MM.1S (cell line): ENCODE results near the gene SYT3.

Experiments used
- DNase-seq: peaks from one replicate; pipeline ENCODE4 v3.0.0-alpha.2; 2015
- H2AFZ ChIP-seq: fragments of 300-600 bp; sonication (generic); 2 replicates; pipeline ENCODE4 v1.6.0; 2016; ENCODE audit warnings: antibody characterized with exemption, low read length
- H3F3A ChIP-seq: fragments of 300-600 bp; sonication (generic); 2 replicates; pipeline ENCODE4 v1.6.1; 2016; ENCODE audit warnings: mild to moderate bottlenecking, antibody characterized with exemption, low read length, moderate library complexity, mixed read lengths; ENCODE audit not compliant: insufficient read depth
- H3K27ac ChIP-seq: fragments of 300-600 bp; sonication (generic); 2 replicates; pipeline ENCODE4 v1.5.1; 2016; ENCODE audit warnings: mild to moderate bottlenecking, low read length
- H3K27me3 ChIP-seq: fragments of 300-600 bp; sonication (generic); replicated peaks from 2 replicates; pipeline ENCODE4 v1.6.0; 2016; ENCODE audit warnings: low read length; ENCODE audit not compliant: insufficient read depth
- H3K36me3 ChIP-seq: fragments of 300-600 bp; sonication (generic); replicated peaks from 2 replicates; pipeline ENCODE4 v1.6.1; 2016; ENCODE audit warnings: mild to moderate bottlenecking, low read length, mixed read lengths; ENCODE audit not compliant: insufficient read depth
- H3K4me1 ChIP-seq: fragments of 300-600 bp; sonication (generic); 2 replicates; pipeline ENCODE4 v1.6.1; 2016; ENCODE audit warnings: low read length, mixed read lengths
- H3K4me2 ChIP-seq: fragments of 300-600 bp; sonication (generic); 2 replicates; pipeline ENCODE4 v1.6.0; 2016; ENCODE audit warnings: low read depth, low read length
- H3K4me3 ChIP-seq: fragments of 300-600 bp; sonication (generic); 2 replicates; pipeline ENCODE4 v1.5.1; 2016; ENCODE audit warnings: low read length, mixed read lengths
- H3K79me2 ChIP-seq: fragments of 300-600 bp; sonication (generic); 2 replicates; pipeline ENCODE4 v1.6.1; 2016; ENCODE audit warnings: mixed run types, low read length, mixed read lengths
- H3K9ac ChIP-seq: fragments of 300-600 bp; sonication (generic); 2 replicates; pipeline ENCODE4 v1.6.1; 2016; ENCODE audit warnings: low read length, mixed read lengths
- H3K9me2 ChIP-seq: fragments of 300-600 bp; sonication (generic); replicated peaks from 2 replicates; pipeline ENCODE4 v1.6.1; 2016; ENCODE audit warnings: mild to moderate bottlenecking, low read length, mixed read lengths; ENCODE audit not compliant: insufficient read depth
- H3K9me3 ChIP-seq: fragments of 300-600 bp; sonication (generic); replicated peaks from 2 replicates; pipeline ENCODE4 v1.6.1; 2016; ENCODE audit warnings: mild to moderate bottlenecking, low read length, mixed read lengths; ENCODE audit not compliant: insufficient read depth
- H4K20me1 ChIP-seq: fragments of 300-600 bp; sonication (generic); 2 replicates; pipeline ENCODE4 v1.6.1; 2016; ENCODE audit warnings: mild to moderate bottlenecking, low read length, moderate library complexity, mixed read lengths; ENCODE audit not compliant: insufficient read depth
- EZH2 ChIP-seq: fragments of 300-600 bp; sonication (generic); optimal IDR thresholded peaks from 2 replicates; pipeline ENCODE3; 2017; ENCODE audit warnings: low read depth, mild to moderate bottlenecking, antibody characterized with exemption, low read length, mixed read lengths
- EZH2phosphoT487 ChIP-seq: fragments of 300-600 bp; sonication (generic); IDR thresholded peaks from 2 replicates; pipeline ENCODE4 v1.6.1; 2018; ENCODE audit warnings: antibody characterized with exemption, low read length
- TF ChIP-seq, protein P1 (sequence below): fragments of 300-600 bp; sonication (generic); IDR thresholded peaks from 2 replicates; pipeline ENCODE4 v1.5.1; 2016; ENCODE audit warnings: antibody characterized with exemption, low read length, mixed read lengths

The SYT3 gene

DNA sequence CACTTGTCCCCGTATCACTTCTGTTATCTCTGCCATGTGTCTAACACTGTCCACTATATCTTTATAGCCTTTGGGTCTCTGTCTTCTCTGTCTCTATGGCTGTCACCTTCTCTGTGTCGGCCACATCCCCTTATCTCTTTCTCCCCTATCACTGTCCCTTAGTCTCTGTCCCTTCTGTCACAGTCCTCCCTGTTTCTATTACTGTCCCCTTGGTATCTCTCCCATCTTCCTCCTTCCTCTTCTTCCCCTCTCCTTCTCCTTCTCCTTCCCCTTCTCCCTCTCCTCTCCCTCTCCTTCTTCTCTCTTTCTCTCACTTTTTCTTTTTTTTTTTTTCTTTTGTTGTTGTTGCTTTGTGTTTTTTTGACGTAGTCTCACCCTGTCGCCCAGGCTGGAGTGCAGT lies 36.7 kb downstream of the SYT3 start:
- no peaks in the 10 kb centered on the region for H3K9me3 ChIP-seq
- no peaks in the 10 kb centered on the region for H4K20me1 ChIP-seq
- no peaks in the 10 kb centered on the region for H3K79me2 ChIP-seq
- no peak overlapping the region for H3K9ac ChIP-seq
- H3K9me2 ChIP-seq: no peaks in the 10 kb centered on the region
- H3K27me3 ChIP-seq: peaks cover 41% of the 10 kb centered on the region
- no peak overlapping the region for H3K4me3 ChIP-seq
- TF ChIP-seq, protein P1, sequence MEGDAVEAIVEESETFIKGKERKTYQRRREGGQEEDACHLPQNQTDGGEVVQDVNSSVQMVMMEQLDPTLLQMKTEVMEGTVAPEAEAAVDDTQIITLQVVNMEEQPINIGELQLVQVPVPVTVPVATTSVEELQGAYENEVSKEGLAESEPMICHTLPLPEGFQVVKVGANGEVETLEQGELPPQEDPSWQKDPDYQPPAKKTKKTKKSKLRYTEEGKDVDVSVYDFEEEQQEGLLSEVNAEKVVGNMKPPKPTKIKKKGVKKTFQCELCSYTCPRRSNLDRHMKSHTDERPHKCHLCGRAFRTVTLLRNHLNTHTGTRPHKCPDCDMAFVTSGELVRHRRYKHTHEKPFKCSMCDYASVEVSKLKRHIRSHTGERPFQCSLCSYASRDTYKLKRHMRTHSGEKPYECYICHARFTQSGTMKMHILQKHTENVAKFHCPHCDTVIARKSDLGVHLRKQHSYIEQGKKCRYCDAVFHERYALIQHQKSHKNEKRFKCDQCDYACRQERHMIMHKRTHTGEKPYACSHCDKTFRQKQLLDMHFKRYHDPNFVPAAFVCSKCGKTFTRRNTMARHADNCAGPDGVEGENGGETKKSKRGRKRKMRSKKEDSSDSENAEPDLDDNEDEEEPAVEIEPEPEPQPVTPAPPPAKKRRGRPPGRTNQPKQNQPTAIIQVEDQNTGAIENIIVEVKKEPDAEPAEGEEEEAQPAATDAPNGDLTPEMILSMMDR: no peak
- TF ChIP-seq EZH2: no peak
- TF ChIP-seq EZH2phosphoT487: no peak
- no peak for DNase-seq
- H3K4me1 ChIP-seq: no peaks in the 10 kb centered on the region
- H3K36me3 ChIP-seq: no peaks in the 10 kb centered on the region
- no peak overlapping the region for H3K27ac ChIP-seq
- H3F3A ChIP-seq: no peaks in the 10 kb centered on the region
- H3K4me2 ChIP-seq: no peak overlapping the region
- H2AFZ ChIP-seq: no peak overlapping the region

DNA sequence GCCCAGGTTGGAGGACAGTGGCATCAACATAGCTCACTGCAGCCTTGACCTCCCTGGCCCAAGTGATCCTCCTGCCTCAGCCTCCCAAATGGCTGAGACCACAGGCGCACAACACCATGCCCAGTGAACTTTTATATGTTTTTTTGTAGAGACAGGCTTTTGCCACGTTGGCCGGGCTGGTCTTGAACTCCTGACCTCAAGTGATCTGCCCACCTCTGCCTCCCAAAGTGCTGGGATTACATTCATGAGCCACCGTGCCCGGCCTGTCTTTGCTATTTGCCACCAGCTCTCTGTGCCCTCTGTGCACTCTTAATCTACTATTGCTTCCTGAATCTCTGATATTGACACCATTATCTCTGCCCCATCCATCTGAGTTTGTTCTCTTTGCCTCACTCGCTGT lies 37.2 kb downstream of the SYT3 start:
- Histone ChIP-seq H3K4me3 (no peak overlapping the region), H3K9me2 (no peaks in the 10 kb centered on the region), H3K9ac (no peak overlapping the region), H3K27ac (no peak overlapping the region), H3K9me3 (no peaks in the 10 kb centered on the region), H3K4me1 (no peaks in the 10 kb centered on the region), H3K27me3 (peaks cover 45% of the 10 kb centered on the region), H3K79me2 (no peaks in the 10 kb centered on the region), H3F3A (no peaks in the 10 kb centered on the region), H3K4me2 (no peak overlapping the region), H4K20me1 (no peaks in the 10 kb centered on the region), H3K36me3 (no peaks in the 10 kb centered on the region), H2AFZ (no peak overlapping the region)
- no peak for DNase-seq
- TF ChIP-seq EZH2: no peak
- TF ChIP-seq, protein P1: no peak
- TF ChIP-seq EZH2phosphoT487: no peak

DNA sequence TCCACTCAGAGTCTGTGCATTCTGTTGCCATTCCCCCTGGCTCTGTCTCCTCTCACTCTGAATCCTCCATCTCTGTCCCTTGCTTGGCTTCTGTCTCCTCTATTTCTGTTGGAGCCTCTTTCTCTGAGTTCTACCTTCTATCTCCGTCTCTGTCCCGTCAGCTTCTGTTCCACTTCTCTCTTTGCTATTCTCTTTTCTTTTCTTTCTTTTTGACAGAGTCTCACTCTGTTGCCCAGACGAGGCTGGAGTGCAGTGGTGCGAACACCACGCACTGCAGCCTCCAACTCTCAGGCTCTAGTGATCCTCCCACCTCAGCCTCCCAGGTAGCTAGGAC lies 37.6 kb downstream of the SYT3 start:
- Histone ChIP-seq H2AFZ (no peak overlapping the region), H3K4me2 (no peak overlapping the region), H3K27ac (no peak overlapping the region), H3K27me3 (peaks cover 47% of the 10 kb centered on the region), H3F3A (no peaks in the 10 kb centered on the region), H3K9me2 (no peaks in the 10 kb centered on the region), H3K4me3 (no peak overlapping the region), H4K20me1 (no peaks in the 10 kb centered on the region), H3K9ac (no peak overlapping the region), H3K36me3 (no peaks in the 10 kb centered on the region), H3K9me3 (no peaks in the 10 kb centered on the region), H3K79me2 (no peaks in the 10 kb centered on the region), H3K4me1 (no peaks in the 10 kb centered on the region)
- DNase-seq: no peak
- TF ChIP-seq, protein P1: no peak
- TF ChIP-seq EZH2 (no peak), EZH2phosphoT487 (no peak)
